Right renal pelvis (tissue), 4 donors: Measurements from ENCODE around the gene SRPX. TPM values are rescaled to one million over a fixed set of nuclear protein-coding genes. Genes with fewer than 3 reads are reported as not detected.
A peak's percentile ranks its signal among the peaks of the same experiment; 100 is the strongest.

ENCODE experiments used
- DNase-seq, 4 donors: peaks; one replicate each; pipeline ENCODE4 v3.0.0-alpha.2; 2013; ENCODE audit warnings: low read depth in 4 of 4, low spot score in 3 of 4, missing footprints in 1 of 4
- polyA plus RNA-seq, 4 donors: library from polyadenylated mRNA; unstranded; fragments of 120-200 nt; gene quantifications; one replicate each; pipeline ENCODE4 v1.2.1, GENCODE V29; 2013; ENCODE audit not compliant: insufficient read length in 4 of 4

Gene SRPX, protein sequence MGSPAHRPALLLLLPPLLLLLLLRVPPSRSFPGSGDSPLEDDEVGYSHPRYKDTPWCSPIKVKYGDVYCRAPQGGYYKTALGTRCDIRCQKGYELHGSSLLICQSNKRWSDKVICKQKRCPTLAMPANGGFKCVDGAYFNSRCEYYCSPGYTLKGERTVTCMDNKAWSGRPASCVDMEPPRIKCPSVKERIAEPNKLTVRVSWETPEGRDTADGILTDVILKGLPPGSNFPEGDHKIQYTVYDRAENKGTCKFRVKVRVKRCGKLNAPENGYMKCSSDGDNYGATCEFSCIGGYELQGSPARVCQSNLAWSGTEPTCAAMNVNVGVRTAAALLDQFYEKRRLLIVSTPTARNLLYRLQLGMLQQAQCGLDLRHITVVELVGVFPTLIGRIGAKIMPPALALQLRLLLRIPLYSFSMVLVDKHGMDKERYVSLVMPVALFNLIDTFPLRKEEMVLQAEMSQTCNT
- polyA plus RNA-seq, result 10 to 100 TPM; 19.3 to 19.8 (median 19.6) TPM

DNA sequence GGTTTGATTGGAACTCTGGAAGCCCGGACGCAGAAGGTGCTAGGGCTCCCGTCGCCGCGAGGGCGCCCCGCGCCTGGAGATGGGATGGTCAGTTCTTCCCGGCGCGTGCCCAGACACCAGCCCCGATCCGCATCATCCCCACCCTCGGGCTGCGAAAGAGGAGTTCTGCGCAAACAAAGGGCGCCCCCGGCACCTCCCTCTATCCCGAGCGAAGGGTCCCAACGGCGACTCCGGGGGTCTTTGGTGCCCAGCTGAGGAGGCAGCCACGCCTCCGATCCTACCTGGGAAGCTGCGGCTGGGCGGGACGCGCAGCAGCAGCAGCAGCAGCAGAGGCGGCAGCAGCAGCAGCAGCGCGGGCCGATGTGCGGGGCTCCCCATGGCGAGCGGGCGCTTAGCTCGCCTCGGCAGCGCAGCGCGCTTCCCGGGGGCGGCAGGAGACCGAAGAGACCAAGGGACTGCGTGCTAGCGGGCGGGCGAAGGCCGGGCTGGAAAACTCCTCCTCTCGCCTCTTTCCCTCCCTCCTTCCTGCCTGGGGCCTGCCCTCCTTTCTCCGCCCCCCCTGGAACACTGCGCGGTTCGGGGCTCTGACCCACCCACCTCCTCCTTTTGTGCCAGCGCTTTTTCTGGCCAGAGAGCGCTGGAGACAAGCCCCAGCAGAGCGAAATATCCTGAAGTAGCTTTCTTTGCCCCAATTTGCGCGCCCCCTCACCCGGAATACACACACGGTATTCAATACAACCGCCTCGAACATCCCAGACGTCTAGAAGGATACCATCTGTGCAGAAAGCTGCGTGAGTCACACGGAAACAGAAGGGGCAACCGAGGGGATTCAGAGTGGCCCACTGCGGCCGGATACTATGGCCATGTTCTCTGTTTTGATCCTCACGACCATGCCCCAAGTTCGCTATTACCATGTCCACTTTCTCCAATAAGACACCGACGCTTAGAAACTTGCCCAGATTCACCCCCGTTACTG, at the start of gene SRPX:
SRPX (minus strand) TSS at position 457 of the 976 bp plus-strand sequence; CDS start at position 378, 79 bp downstream.
- DNase-seq, result peak in 1 of 4 donors; percentile 12

DNA sequence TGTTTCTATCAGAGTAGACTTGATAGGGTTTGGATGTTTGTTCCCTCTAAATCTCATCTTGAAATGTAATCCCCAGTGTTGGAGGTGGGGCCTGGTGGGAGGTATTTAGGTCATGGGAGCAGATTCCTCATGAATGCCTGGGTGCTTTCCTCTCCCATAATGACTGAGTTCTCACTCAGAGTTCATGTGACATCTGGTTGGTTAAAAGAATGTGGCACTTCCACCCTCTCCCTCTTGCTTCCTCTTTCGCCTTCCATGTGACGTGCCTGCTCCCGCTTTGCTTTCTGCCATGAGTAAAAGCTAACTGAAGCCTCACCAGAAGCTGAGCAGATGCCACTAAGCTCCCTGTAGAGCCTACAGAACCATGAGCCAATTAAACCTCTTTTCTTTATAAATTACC, 47.3 kb upstream of the SRPX start:
- no peak for DNase-seq

DNA sequence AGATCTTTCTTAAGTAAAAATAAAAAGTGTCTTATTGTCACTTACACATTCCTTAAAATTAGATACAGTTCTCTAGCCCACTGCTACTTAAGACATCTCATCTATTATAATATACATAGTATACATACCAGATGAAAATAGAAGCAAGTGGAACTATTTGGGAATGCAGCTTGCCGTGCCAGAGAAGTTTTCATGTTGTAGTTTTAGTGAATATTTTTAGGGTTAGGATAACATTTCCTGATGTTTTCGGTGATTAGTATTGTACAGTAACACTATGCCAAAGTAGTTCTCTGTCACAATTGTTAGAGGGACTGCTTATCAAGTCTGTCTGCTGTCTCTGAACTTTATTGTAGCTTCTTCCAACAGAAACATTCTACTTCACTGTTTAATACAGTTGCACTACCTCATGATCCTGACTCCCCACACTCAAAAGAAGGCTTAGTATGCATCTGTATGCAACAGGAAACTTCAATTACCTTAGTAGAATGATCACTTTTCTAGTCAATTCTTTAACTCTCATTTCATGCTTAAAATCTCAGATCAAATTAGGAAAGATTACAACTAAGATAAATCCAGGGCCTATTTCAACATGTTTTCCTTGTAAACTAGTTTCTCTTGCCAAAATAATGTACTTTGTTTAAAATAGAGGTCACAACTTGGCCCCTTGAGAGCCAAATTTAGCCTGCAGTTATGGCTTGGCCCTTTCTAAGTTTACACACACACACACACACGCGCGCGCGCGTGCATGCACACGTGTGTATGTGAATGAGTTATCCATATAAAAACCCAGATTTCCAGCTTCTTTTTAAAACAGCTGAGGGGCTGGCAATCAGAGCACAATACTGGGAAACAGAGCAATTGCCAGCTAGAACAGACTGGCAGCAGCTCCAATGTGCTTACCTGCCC, 42.3 kb upstream of the SRPX start:
- DNase-seq, result no peak

DNA sequence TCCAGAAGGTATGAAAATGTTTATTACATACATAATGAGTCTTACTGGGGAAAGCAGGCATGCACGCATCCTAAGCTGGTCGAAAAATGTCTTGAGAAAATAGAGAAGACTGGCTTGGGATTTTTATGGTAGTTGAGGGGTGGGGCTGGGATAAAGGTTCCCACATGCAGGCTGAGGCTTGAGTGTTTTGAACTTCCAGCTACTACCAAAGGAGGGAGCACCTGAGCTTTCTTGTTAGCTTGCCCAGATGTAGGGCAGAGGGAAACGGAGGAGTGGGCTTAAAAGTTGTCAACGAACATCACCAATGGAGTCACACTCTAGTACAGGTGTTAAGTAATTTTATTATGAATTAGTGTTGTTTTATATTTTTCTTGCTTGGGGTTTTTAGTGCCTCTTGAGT, 39.6 kb upstream of the SRPX start:
- no peak for DNase-seq

DNA sequence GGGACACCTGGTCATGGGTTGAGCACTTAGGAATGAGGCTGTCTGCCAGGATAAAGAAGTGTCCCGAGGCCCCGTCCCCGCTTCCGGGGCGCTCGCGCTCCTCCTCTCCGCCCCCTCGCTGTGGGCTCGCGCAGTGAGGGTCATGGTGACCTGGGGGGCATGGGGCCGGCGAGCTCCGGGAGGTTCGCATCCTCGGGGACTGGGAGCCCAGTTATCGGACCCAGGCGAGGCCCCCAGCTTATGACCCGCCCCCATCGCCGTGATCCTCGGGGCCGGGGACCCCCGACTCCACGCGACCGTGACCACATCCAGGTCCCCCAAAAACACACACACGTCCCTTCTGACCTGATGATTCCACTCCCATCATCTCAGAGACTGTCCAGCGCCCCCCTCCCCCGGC, 35.3 kb upstream of the SRPX start:
- DNase-seq, result no peak

DNA sequence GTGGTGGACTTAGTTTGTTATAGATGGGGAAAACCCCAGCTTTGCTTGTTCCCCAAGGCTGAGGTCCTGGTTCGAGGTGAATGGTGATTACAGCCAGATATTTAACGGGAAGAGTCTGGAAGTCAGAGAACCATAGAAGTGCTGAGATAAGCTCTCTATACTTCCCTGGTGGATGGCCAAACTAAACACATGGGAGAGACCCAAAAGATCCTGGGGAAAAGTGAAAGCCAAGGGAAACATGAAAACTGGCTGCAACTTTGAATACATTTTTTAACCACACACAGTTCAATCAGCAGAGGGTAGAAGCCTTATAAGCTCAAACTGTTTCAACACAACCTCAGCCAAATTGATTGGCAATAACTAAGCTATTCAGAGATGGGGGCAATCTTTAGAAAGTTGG, 29.3 kb upstream of the SRPX start:
- DNase-seq, result peak in 1 of 4 donors; percentile 3

DNA sequence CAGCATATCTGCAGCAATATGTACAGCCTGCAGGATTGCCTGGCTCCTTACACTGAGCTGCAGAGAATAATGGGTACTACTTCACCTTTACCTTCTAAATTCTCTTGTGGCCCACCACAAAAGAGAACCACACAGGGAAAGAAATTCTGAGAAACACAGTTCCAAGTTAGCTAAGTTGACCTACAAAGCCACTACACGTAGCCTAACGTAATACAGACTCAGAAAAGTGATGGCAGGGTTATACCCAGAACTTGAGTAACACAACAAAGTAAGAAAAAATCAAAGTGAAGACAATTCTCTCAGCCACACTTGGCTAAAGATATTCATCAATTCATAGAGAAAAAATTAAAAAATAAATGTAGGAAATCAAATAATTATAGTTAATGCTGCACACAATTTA, 26.4 kb upstream of the SRPX start:
- DNase-seq, result no peak

DNA sequence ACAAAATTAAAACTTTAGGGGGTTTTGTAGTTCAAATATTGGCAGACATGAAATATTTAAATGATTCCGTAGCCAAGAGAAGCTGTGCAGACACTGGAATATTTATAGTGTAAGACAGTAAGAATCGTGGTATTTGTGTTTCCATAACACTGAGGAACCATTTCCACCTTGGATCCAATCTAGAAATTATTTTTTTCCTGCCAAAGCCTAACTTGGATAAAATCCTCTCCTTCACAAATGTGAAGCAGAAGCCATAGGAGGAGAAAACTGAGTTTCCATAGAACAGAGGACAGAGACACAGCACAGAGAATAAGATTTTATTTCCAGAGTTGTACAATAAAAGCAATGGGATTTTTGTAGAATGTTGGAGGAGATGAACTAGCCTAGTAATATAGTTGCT, 19.9 kb upstream of the SRPX start:
- DNase-seq, result no peak

DNA sequence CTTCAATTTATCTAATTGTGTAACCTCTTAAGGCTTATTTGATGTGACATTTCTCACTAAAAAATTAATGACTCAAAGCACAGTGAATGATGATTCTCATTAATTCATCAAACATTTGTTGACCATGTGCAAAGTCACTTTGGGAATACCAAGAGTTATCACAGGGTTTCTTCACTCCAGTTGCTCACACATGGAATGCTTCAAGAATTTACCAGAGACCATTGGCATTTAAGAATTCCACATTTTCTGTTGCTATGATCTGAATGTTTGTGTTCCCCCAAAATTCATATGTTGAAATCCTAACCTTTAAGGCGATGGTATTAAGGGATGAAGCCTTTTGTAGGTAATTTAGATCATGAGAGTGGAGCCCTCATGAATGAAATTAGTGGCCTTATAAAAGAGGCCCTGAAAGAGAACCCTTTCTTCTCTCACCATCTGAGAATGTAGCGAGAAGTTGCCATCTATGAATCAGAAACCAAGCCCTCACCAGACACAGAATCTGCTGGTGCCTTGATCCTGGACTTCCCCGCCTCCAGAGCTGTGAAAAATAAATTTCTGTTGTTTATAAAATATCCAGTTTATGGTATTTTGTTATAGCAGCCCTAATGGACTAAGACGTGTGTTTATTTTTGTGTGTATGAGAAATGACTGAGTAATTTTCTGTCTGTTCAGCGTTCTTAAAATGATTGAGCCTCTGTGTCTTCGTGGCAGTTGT, 16.4 kb upstream of the SRPX start:
- DNase-seq, result no peak

DNA sequence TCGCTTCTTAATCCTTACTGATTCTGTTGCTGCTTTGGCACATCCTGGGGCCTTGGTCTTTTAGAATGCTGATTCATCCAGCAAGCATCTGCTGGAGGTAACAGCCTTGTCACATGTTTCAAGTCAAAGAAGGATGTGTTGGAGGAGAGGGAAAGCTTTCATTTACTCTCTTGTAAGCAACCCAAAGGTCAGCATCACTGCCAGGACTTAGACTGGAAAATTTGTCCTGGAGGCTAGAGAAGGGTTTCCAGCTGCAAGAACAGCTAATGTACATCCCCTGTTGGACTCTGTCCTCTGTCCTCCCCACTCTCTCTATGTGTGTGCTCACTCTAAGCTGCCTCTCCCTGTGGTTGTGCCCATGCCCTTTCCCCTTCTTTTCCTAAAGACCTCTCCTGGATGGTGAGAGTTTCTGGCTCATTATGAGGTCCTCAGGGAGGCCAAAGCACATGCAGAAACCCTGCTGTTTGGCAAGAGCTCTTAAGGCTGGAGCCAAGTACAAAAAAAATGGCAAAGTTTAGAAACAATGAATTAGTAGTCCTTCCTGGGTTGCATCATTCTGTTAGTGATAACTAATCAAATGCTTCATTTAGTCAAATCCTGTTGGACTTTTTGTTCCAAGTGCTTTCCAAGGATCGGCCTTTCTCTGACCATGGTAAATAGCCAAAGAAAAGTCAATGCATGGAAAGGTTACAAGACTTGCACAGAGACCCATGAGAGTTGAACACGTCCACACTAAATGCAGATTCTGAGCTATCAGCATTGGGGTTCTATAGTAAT, 13.4 kb upstream of the SRPX start:
- DNase-seq, result no peak

DNA sequence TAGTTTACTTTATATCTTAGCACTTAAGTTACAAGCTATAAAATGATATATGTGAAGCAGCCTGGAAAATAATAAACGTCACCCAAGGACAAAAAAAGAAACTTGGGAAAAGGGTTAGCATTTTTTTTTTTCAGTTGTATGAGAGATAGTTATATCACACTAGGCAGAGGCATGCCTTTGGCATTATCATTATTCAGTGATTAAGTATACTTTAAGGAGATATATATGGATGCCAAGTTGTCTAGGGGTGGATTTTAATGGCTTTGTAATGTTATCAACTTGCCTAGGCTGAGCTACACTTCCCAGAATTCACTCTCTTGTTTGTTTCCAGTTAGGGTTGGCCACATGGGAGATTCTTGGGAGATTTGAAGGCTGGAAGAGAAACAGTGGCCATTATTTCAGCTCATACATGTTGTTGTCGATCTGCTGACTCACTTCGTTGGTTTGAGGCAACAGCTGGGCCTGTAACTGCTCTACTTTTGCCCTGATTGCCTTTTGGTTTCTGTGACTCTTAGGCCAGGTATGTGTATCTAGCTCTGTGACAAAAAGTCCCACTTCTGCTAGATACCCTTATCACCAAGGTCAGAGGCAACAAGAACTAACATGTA, 11.5 kb upstream of the SRPX start:
- no peak for DNase-seq

DNA sequence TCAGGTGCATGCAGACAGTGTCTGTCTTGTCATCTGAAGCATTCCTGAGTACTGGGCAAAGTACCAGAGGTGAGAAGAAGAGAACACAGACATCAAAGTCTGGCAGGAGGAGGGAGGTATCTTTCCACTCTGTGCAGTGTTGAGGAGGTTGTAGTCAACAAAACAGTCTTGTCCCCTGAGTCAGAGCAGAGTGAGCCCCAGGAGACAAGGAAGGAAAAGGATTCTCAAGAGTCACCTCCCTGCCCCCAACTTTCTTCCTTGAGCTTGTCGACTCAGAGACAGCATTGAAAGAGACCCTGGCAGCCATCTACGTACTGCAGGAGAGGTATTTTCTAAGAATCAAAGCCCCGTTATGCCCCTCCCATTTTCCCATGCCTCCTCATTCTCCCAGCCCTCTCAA, 4.4 kb upstream of the SRPX start:
- no peak for DNase-seq

DNA sequence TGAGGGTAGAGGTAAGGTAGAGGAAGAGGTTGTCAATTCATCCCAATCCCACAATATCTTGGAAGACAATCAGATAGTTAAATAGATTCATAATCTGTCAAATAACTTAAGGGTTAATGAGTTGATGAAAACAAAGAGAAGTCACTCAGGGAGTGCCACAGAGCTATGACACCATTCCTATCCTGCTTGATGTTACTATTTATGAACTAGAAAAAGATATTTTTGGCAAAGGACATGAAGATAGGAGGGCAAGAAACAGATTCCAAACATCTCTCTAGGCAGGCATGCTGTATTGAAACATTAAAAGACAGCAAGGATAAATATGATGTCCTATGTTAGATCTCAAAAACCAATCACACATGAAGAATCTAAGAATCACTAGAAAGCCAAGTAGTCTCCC, 3.5 kb upstream of the SRPX start:
- no peak for DNase-seq

DNA sequence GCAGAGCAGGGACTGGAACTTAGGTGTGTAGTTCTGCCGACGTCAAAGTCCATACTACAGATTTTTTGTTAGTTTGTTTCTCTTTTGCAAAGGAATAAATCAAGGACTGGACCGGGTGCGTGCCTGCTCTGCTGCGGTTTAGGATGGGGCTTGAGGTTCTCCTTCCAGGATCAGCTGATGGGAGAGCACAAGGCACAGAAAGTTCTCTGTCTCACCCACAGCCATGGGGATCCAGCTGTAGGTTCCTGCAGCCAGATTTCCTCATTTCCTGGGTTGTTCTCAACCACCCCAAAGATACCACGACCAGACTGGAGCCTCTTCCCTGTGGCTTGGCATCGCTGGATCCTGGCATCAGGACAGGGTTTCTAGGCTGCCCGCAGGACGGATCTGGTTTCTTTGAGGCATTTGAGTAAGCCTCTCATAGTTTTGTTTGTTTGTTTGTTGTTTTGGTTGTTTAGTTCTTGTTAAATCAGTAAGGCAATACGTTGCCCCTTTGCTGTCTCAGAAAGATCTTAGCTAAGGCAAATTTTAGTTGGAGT, 789 bp upstream of the SRPX start:
- DNase-seq, result no peak

DNA sequence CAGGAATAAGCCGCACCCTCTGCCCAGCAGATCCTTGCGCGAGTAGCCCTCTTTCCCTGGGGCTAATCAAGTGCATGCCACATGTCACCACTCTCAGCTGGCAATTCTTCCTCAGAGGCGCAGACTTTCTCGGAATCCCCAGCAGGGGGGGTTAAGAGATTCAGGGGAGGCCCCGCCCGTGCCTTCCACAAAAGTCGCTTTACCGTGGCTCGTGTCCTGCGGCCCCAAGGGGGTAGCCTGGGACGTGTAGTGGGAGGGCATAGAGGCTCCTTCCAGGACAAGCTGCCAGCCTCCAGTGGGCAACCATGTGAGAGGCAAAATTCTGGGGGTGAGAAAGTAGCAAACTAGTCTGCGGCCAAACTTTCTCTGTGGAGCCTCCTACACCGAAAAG, 652 bp downstream of the SRPX start:
- DNase-seq, result no peak

DNA sequence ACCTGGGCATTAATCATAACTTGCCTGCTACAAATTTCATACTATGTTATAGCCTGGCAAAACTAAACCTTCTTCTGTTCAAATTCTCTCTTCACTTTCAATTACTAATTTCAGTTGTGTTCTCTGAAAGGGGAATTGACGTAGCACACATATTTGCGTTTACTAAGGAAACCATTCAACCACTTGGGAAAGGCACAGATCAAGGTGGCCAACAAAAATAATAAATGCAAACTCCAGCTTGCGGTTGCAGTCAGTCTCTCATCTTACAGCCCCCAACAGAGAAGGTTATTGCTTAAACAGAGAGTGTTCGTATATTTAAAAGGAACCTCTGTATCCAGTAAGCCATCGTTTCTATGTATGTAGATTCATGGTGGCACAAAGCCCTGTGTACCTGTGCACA, 4.0 kb downstream of the SRPX start:
- no peak for DNase-seq

DNA sequence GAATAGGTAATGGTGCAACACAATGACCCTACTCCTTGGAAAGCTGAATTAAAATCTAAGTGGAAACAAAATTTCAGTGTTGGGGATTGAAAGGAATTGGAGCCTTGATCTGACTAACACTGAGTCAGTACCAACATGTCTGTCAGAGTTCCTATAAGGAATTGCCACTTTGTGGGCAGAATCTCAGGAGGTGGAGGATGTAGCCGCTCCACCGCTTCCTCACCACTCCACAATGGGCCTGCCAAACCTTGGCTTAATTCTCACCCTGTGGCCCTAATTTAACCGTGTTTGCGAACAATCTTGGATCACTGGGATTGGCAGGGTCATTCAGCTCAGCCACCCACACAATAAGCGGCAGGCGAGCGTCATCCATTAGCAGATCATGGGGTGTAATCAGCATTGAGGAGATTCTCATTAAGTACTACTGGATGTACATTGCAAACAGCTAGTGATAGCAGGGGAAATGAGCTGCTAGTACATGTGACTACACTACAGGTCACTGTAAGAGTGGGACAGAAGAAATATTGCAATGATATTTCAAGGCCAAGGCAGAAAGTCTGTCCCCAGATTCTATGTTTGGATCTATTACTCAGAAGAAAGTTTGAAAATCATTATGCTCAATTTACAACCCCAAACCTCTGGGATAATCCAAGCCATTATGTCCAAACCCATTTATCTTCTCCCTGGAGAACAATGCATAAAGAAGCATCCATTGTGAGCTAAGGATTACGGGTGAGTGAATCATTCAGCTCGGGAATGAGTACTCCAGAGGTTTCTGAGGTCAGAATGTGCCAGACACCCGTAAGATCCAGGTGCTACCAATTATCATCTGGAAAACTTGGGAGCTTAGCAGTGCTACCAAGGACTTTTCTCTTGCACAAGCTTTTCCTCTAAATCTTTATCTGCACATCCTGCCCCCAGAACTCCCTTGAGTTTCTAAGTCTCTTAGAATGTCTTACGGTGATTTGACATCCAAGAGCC, 5.8 kb downstream of the SRPX start:
- DNase-seq, result no peak
